Peyer's patch (tissue), 4 donors: ENCODE results near the gene CERT1.

Source experiments
- CTCF ChIP-seq, 6 experiments: fragments of 450-650 bp in 4 of 6; fragments of 200-600 bp in 2 of 6; sonication (generic) in 1 of 6; IDR thresholded peaks; one replicate each; pipeline ENCODE4 v1.5.1; 2017 to 2019; ENCODE audit warnings: antibody characterized with exemption in 6 of 6, mild to moderate bottlenecking in 3 of 6, moderate library complexity in 1 of 6
- POLR2A ChIP-seq, 2 donors: fragments of 450-650 bp; IDR thresholded peaks; one replicate each; pipeline ENCODE4 v1.5.1; 2017; ENCODE audit warnings: antibody characterized with exemption in 2 of 2, mild to moderate bottlenecking in 2 of 2, moderate library complexity in 2 of 2

- peak in 2 of 6 experiments; percentile 24 to 45 for TF ChIP-seq CTCF (IDR thresholded peaks at IDR 0.05)
- peak; percentile 58 to 88 for TF ChIP-seq POLR2A (IDR thresholded peaks at IDR 0.05)
Observed at GRCh38 chr5:75336615-75337336, 174.7 kb downstream of the CERT1 start, which contains the start of gene HMGCR.
